ENCODE data around the gene SMAD2.
A peak's percentile ranks its signal among the peaks of the same experiment; 100 is the strongest.

Gene SMAD2

DNA sequence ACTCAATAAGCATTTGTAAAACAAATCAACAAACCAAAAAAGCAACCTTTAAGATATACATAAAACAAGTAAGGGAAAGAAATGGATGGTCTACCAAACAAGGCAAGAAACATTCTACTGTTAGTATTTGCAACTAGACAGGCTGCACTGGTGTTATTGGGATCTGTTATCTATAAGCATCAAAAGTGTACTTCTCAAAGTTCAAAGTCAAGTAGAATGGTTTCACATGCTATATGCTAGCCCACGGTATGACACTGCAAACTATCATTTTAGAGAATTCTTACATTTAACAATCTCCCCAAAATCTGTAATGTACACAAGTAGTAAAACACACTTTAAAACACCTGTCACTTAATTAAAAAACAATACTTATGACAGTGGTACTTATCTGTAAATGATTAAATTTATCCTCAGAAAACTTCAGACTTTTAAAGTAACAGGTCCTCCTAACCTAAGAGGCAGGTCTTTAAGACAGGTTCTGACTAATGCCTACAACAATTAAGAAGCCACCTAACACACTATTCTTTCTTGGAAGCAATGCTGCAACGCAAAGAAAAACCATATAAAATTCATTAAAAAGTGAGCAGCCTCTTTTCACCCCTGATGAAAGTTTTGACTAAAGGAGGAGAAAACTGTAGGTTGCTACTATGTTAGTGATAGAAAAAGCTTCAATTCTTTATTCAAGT, 34.8 kb downstream of the SMAD2 start:
- no peak for DNase-seq (ENCODE audit: low read depth)

DNA sequence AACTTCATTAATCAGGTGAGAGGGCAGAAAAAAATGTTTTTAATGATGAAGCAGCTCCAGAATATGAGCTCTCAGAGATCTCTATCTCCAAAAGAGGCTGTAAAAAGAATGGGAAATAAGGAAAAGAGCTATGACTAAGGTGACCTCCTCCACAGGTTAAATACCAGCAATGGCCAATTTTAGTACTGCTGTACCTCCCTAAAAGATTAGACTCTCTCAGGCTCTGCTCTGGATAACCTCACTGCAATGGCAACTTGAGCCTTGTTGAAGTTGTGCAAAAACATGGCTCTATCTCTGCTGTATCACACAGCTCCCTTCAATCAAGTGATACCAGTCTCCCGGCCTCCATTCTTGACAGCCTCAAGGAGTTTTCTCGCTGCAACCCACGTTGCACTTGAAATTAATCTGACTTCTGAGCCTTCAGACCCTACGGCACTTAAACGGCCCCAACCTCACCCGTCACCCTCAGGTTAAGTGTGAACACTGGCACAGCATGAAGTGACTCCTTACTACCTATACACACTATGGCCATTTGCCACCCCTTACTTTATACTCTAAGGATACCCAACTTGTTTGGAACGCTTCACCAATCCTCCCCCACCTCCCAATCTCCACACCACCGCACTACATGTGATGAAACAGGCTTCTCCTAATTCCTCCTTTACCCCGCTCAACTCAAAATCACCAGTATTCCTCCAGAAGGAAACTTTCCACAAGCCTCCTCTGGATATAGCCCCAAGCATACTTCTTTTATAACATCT, 36.3 kb downstream of the SMAD2 start:
- DNase-seq (ENCODE audit: low read depth), result no peak

- no peak for DNase-seq (ENCODE audit: low read depth)
Observed at GRCh38 chr18:47893047-47893446, 37.4 kb downstream of the SMAD2 start.

GRCh38 chr18:47888156-47888555, 42.3 kb downstream of the SMAD2 start:
- DNase-seq (ENCODE audit: low read depth), result no peak

DNA sequence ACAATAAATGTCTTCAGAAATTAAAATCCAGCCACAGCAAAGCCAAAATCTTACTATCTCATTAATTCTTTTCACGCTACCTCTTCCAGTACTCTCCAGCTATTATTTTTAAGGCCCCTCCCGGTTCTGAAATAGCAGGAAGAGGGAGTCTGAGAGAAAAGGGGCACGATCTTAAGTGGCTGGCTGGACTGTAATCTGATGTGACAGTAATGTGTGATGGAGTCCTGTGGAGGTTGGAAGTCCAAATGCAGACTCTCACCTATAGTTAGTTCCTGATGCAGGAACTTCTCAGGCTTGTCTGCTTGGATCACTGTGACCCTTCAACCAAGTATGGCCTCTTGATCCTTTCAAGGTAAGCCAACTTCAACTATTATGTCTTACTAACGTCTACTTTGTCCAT, 43.2 kb downstream of the SMAD2 start:
- no peak for DNase-seq (ENCODE audit: low read depth)

GRCh38 chr18:47883771-47884413, 46.6 kb downstream of the SMAD2 start:
- peak; percentile 24 for DNase-seq (ENCODE audit: low read depth)

DNA sequence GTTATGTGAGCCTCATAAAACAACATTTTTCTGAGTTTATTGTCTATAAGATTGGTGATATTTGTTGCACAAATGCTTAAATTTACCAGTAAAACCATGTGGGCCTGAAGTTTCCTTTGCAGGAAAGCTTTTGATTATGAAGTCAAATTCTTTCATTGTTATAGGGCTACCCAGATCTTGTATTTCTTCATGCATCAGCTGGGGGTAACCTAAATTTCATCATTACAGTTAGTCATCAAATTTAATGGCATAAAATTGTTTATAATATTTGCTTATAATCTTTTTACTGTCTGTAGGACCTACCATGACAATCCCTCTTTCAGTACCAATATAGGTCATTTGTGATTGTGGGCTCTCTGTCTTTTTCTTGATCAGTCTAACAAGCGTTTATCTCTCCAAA, 47.8 kb downstream of the SMAD2 start:
- DNase-seq (ENCODE audit: low read depth), result no peak

- DNase-seq (ENCODE audit: low read depth), result no peak
Observed at GRCh38 chr18:47881752-47882455, 48.6 kb downstream of the SMAD2 start.

GRCh38 chr18:47881042-47881441, 49.4 kb downstream of the SMAD2 start:
- DNase-seq (ENCODE audit: low read depth), result no peak

GRCh38 chr18:47877892-47878291, 52.6 kb downstream of the SMAD2 start:
- DNase-seq (ENCODE audit: low read depth), result no peak

GRCh38 chr18:47876813-47877212, 53.6 kb downstream of the SMAD2 start:
- no peak for DNase-seq (ENCODE audit: low read depth)

DNA sequence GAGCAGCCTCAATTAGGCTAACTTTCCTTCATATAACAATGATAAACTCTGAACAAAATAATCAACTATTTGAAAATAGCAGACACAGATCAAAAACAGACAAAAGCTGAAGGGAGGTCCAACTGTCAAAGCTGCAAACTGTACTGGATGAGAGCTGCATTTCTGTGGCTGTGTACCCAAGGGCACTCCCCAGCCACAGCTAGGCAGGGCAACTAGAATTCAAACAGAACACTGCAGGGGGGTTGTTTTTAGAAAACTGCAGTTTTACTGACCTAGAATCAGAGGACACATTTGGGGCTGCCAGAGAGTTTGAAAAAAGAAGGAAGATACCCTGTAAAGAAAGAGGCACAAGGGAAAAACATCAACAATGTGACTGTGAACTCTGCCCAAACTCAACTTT, 56.8 kb downstream of the SMAD2 start:
- no peak for DNase-seq (ENCODE audit: low read depth)

DNA sequence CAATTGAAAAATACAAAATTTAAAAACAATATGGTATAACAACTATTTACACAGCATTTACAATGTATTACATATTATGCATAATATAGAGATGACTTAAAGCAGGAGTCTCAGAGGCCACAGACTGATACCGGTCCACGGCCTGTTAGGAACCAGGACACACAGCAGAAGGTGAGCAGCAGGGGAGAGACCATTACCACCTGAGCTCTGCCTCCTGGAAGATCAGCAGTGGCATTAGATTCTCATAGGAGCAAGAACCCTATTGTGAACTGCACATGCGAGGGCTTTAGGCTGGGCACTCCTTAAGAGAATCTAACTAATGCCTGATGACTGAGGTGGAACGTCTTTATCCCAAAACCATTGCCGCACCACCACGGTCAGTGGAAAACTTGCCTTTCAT, 58.0 kb downstream of the SMAD2 start:
- no peak for DNase-seq (ENCODE audit: low read depth)

- no peak for DNase-seq (ENCODE audit: low read depth)
Observed at GRCh38 chr18:47871288-47871687, 59.2 kb downstream of the SMAD2 start.

- no peak for DNase-seq (ENCODE audit: low read depth)
Observed at GRCh38 chr18:47870605-47871004, 59.9 kb downstream of the SMAD2 start.

DNA sequence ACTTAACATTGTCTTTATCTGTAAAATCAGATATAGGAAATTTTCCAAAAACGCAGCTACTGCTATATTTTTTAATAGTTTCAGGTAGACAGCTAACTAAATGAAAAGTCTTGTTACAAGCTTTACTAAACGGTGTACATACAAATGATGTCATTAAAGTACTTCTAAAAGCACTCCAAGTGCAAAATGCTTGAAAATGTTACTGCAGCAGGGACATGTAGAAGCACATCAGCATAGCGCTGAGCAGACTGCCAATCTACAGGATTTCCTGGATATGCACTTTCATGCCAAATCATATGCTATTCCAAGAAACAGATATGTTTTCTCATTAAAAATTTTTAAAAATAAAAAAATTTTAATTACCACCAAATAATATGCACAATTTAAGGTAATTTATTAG, 61.7 kb downstream of the SMAD2 start:
- DNase-seq (ENCODE audit: low read depth), result no peak

DNA sequence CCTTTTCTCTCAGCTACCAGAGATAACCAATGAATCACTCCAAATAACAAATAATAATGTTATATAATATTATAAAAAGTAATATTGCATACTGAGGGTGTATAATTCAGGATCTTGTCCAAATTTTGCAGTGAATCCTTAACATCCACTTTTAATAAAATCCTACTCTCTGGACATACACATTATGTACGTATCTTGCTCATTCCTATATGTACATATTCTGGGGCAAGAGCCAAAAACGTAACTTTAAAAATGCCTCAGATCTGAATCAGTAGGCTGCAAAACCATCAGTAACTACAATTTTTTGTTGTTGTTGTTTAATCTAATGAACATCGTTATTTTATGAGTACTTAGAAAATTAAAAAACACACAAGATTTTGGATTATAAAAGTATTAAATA, 65.3 kb downstream of the SMAD2 start:
- no peak for DNase-seq (ENCODE audit: low read depth)

GRCh38 chr18:47863041-47863440, 67.4 kb downstream of the SMAD2 start:
- DNase-seq (ENCODE audit: low read depth), result no peak

GRCh38 chr18:47858607-47859006, 71.9 kb downstream of the SMAD2 start:
- DNase-seq (ENCODE audit: low read depth), result no peak

GRCh38 chr18:47847635-47848034, 82.8 kb downstream of the SMAD2 start:
- no peak for DNase-seq (ENCODE audit: low read depth)

- DNase-seq (ENCODE audit: low read depth), result no peak
Observed at GRCh38 chr18:47846431-47846830, 84.0 kb downstream of the SMAD2 start.

DNA sequence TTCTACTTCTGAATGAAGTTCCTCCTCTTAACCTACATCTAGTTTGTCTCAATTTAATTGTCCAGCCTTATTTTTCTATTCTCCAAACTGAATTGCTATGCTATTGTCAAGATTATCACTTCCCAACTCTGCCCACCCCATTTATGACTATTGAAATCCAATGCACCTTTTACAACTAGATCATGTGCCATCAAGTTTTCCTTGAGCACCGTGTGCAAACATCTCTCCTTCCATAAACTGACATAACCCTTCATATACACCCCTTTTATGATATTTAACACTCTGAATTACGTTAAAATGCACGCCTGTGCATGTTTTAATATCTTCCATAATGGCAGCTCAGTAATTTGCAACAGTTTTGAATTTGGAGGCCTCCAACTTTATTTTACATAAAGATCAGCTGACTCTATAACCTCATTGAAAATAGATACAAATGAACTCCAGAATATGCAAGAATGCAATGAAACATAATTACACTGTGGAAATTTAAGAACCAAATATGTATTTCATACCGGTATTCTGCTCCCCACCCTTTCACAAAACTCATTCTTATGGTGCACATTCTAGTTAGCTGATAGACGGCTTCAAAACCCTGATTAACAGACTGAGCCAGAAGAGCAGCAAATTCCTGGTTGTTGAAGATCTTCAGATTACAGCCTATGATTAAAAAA, 85.5 kb downstream of the SMAD2 start:
- DNase-seq (ENCODE audit: low read depth), result no peak
